Measurements from ENCODE around the gene SMYD5.

DNA sequence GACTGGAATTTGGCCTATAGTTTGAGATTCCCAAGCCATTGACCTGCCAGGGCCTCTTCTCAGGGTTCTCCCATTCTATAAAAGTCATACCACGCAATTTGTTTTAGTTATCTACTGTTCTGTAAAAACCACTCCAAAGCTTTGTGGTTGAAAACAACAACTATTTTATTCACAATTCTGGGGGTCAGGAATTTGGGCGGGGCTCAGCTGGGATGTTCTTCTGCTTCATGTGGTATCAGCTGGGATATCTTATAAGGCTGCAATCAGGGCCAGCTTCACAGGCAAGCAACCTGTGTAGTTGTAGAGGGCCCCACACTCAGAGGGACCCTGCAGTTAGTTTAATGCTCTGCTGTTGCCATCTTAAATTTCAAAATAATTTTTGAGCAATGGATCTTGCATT is 28.1 kb upstream of the SMYD5 start:
- TF ChIP-seq, protein P1, sequence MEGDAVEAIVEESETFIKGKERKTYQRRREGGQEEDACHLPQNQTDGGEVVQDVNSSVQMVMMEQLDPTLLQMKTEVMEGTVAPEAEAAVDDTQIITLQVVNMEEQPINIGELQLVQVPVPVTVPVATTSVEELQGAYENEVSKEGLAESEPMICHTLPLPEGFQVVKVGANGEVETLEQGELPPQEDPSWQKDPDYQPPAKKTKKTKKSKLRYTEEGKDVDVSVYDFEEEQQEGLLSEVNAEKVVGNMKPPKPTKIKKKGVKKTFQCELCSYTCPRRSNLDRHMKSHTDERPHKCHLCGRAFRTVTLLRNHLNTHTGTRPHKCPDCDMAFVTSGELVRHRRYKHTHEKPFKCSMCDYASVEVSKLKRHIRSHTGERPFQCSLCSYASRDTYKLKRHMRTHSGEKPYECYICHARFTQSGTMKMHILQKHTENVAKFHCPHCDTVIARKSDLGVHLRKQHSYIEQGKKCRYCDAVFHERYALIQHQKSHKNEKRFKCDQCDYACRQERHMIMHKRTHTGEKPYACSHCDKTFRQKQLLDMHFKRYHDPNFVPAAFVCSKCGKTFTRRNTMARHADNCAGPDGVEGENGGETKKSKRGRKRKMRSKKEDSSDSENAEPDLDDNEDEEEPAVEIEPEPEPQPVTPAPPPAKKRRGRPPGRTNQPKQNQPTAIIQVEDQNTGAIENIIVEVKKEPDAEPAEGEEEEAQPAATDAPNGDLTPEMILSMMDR (tag by site-specific recombination; IDR thresholded peaks at IDR 0.05), result no peak
- TF ChIP-seq ZNF311 (tag by site-specific recombination; IDR thresholded peaks at IDR 0.05; ENCODE audit: borderline replicate concordance) (no peak), ZSCAN23 (tag by site-specific recombination; IDR thresholded peaks at IDR 0.05) (no peak), ZNF350 (tag by site-specific recombination; IDR thresholded peaks at IDR 0.05) (no peak)
